HCT116 (cell line): ENCODE results near the gene PER2. TPM values are rescaled to one million over a fixed set of nuclear protein-coding genes. Genes with fewer than 3 reads are reported as not detected.

ENCODE experiments used
- ATAC-seq: fragments of 200-7000 bp; cut with Tn5 transposase; 2 replicates; pipeline ENCODE4 v1.9.1; 2020; ENCODE audit warnings: mild to moderate bottlenecking, moderate library complexity
- BruUV-seq: library from RNA; stranded (reverse); fragments of 400-500 nt; replicated peaks from 2 replicates; lab custom pipeline; 2021; lab: Mats Ljungman, UMichigan
- CTCF ChIA-PET: fragments of 300-600 bp; sonication (Branson Sonifier 250); formaldehyde crosslinking; loops from one replicate; lab custom pipeline; 2021; ENCODE audit warnings: antibody characterized with exemption; lab: Charles Lee
- POLR2A ChIA-PET: fragments of 300-600, 350-600 bp; sonication (Branson Sonifier 250); formaldehyde crosslinking; loops from one replicate; lab custom pipeline; 2021; ENCODE audit warnings: antibody characterized with exemption; lab: Charles Lee
- RAD21 ChIA-PET, 2 experiments: fragments of 300-600 bp; sonication (Branson Sonifier 250); formaldehyde crosslinking; loops; one replicate each; lab custom pipeline; 2023; ENCODE audit warnings: low total read pairs in 2 of 2; ENCODE audit not compliant: uncharacterized antibody in 2 of 2, unreplicated experiment in 2 of 2, low non-redundant PET in 1 of 2; lab: Charles Lee
- DNase-seq: peaks from one replicate; pipeline ENCODE4 v3.0.0-alpha.2; 2010; ENCODE audit warnings: low read depth, low spot score
- H2AFZ ChIP-seq: fragments of 200-600 bp; shearing (Covaris generic), sonication (generic); 2 replicates; pipeline ENCODE4 v1.6.1; 2017; ENCODE audit warnings: low read depth, mixed run types, mixed read lengths, antibody characterized with exemption, low read length; ENCODE audit not compliant: poor library complexity, severe bottlenecking
- H3K27ac ChIP-seq: 2 replicates; pipeline ENCODE4 v1.5.1; 2012; ENCODE audit warnings: low read depth, low read length
- H3K27me3 ChIP-seq: fragments of 200-600 bp; sonication (generic); 2 replicates; pipeline ENCODE4 v1.6.1; 2016; ENCODE audit warnings: mixed run types, low read length, mixed read lengths; ENCODE audit not compliant: insufficient read depth
- H3K36me3 ChIP-seq, 2 experiments: fragments of 200-500 bp in 1 of 2; fragments of 200-600 bp in 1 of 2; sonication (Bioruptor generic) in 1 of 2; sonication (generic) in 1 of 2; 2 replicates each; pipeline versions ENCODE4 v1.5.1 to v1.6.1; 2014 to 2016; ENCODE audit warnings: low read length in 2 of 2, inconsistent platforms in 1 of 2, mixed read lengths in 1 of 2, mixed run types in 1 of 2; ENCODE audit not compliant: insufficient read depth in 2 of 2, control insufficient read depth in 1 of 2
- H3K4me1 ChIP-seq, 2 experiments: fragments of 200-600 bp in 1 of 2; sonication (generic) in 1 of 2; 2 replicates each; pipeline versions ENCODE4 v1.5.1 to v1.6.1; 2012 to 2017; ENCODE audit warnings: low read length in 2 of 2, inconsistent platforms in 1 of 2, mild to moderate bottlenecking in 1 of 2, mixed read lengths in 1 of 2, mixed run types in 1 of 2, moderate library complexity in 1 of 2; ENCODE audit not compliant: insufficient read depth in 2 of 2, control insufficient read depth in 1 of 2
- H3K4me2 ChIP-seq: fragments of 200-600 bp; sonication (generic); 2 replicates; pipeline ENCODE4 v1.6.1; 2017; ENCODE audit warnings: mixed run types, low read length, mixed read lengths
- H3K4me3 ChIP-seq, 2 experiments: fragments of 200-600 bp in 1 of 2; sonication (generic) in 1 of 2; replicated peaks in 1 of 2; 2 replicates each; pipeline ENCODE4 v1.5.1; 2011 to 2016; ENCODE audit warnings: low read length in 2 of 2, control low read depth in 1 of 2, low read depth in 1 of 2, mild to moderate bottlenecking in 1 of 2, mixed read lengths in 1 of 2, mixed run types in 1 of 2
- H3K79me2 ChIP-seq: fragments of 200-600 bp; sonication (generic); 2 replicates; pipeline ENCODE4 v1.6.1; 2017; ENCODE audit warnings: mild to moderate bottlenecking, mixed run types, low read length, moderate library complexity, mixed read lengths; ENCODE audit not compliant: insufficient read depth
- H3K9ac ChIP-seq: fragments of 200-600 bp; sonication (generic); 2 replicates; pipeline ENCODE4 v1.6.1; 2016; ENCODE audit warnings: low read length, mixed read lengths
- H3K9me2 ChIP-seq: fragments of 200-600 bp; sonication (generic), shearing (Covaris generic); 2 replicates; pipeline ENCODE4 v1.6.1; 2017; ENCODE audit warnings: mixed run types, mild to moderate bottlenecking, moderate library complexity; ENCODE audit not compliant: insufficient read depth
- H3K9me3 ChIP-seq, 2 experiments: fragments of 200-500 bp in 1 of 2; fragments of 200-600 bp in 1 of 2; sonication (Bioruptor generic) in 1 of 2; sonication (generic) in 1 of 2; 2 replicates each; pipeline ENCODE4 v1.6.1; 2014 to 2017; ENCODE audit warnings: low read length in 2 of 2, mixed read lengths in 2 of 2, inconsistent platforms in 1 of 2, low read depth in 1 of 2, mild to moderate bottlenecking in 1 of 2, mixed run types in 1 of 2, moderate library complexity in 1 of 2; ENCODE audit not compliant: control insufficient read depth in 1 of 2, insufficient read depth in 1 of 2
- H4K20me1 ChIP-seq: fragments of 200-600 bp; sonication (generic), shearing (Covaris generic); 2 replicates; pipeline ENCODE4 v1.6.1; 2017; ENCODE audit warnings: mixed run types, mild to moderate bottlenecking, moderate library complexity; ENCODE audit not compliant: insufficient read depth
- ATF3 ChIP-seq: IDR thresholded peaks from 2 replicates; pipeline ENCODE4 v1.6.1; 2012
- CEBPB ChIP-seq: IDR thresholded peaks from 2 replicates; pipeline ENCODE4 v1.6.1; 2012; ENCODE audit warnings: low read depth
- CTCF ChIP-seq, 3 experiments: fragments of 200-600 bp in 1 of 3; sonication (generic) in 1 of 3; IDR thresholded peaks in 2 of 3; conservative IDR thresholded peaks in 1 of 3; 2 replicates each; pipeline ENCODE4 v1.5.1; 2012 to 2017; ENCODE audit warnings: low read depth in 2 of 3, low read length in 2 of 3, antibody characterized with exemption in 1 of 3, borderline replicate concordance in 1 of 3, control low read depth in 1 of 3, mild to moderate bottlenecking in 1 of 3, mixed read lengths in 1 of 3, mixed run types in 1 of 3, moderate library complexity in 1 of 3; ENCODE audit not compliant: insufficient read depth in 1 of 3
- ELF1 ChIP-seq: IDR thresholded peaks from 2 replicates; pipeline ENCODE4 v1.6.1; 2012; ENCODE audit warnings: low read depth, borderline replicate concordance
- EZH2phosphoT487 ChIP-seq: fragments of 200-600 bp; IDR thresholded peaks from 2 replicates; pipeline ENCODE4 v1.6.1; 2018; ENCODE audit warnings: antibody characterized with exemption, borderline replicate concordance
- FOSL1 ChIP-seq: IDR thresholded peaks from 2 replicates; pipeline ENCODE4 v1.6.1; 2012; ENCODE audit warnings: low read depth
- POLR2A ChIP-seq: IDR thresholded peaks from 2 replicates; pipeline ENCODE4 v1.7.0; 2011; ENCODE audit warnings: borderline replicate concordance; ENCODE audit not compliant: insufficient read depth, insufficient read length; ENCODE audit errors: extremely low read depth
- RAD21 ChIP-seq: IDR thresholded peaks from 2 replicates; pipeline ENCODE4 v1.6.1; 2012; ENCODE audit warnings: low read depth, mild to moderate bottlenecking
- SIN3A ChIP-seq: IDR thresholded peaks from 2 replicates; pipeline ENCODE4 v1.6.1; 2012; ENCODE audit warnings: low read depth
- SP1 ChIP-seq: IDR thresholded peaks from 2 replicates; pipeline ENCODE4 v1.6.1; 2012; ENCODE audit warnings: low read depth
- SRF ChIP-seq: IDR thresholded peaks from 2 replicates; pipeline ENCODE4 v1.6.1; 2012; ENCODE audit warnings: low read depth
- TCF7L2 ChIP-seq: IDR thresholded peaks from 2 replicates; pipeline ENCODE4 v1.7.0; 2011; ENCODE audit warnings: borderline replicate concordance, inconsistent platforms; ENCODE audit not compliant: insufficient read depth, insufficient read length; ENCODE audit errors: extremely low read depth
- ZBTB33 ChIP-seq: IDR thresholded peaks from 2 replicates; pipeline ENCODE4 v1.6.1; 2011; ENCODE audit warnings: mild to moderate bottlenecking, low read length, moderate library complexity; ENCODE audit not compliant: insufficient replicate concordance; ENCODE audit errors: extremely low read depth
- ZFX ChIP-seq: fragments of 450-650 bp; IDR thresholded peaks from 2 replicates; pipeline ENCODE4 v1.6.1; 2017
- ZNF274 ChIP-seq: fragments of 200-500 bp; sonication (Bioruptor generic); IDR thresholded peaks from 2 replicates; pipeline ENCODE4 v1.6.1; 2014; ENCODE audit warnings: mild to moderate bottlenecking, low read depth, low read length, inconsistent platforms
- intact Hi-C: fragments of 100-400 bp; cut with micrococcal nuclease; formaldehyde crosslinking; loops from 2 replicates; pipeline ENCODE4 v1.10.0; 2022
- total RNA-seq: library from RNA; stranded (reverse); gene quantifications from one replicate; pipeline ENCODE4 v1.2.1, GENCODE V29; 2021; ENCODE audit not compliant: unreplicated experiment

PER2 gene
- total RNA-seq, 1 experiment from 2014 or later = 18.7 TPM

GRCh38 chr2:238261718-238262375 lies 26.6 kb downstream of the PER2 start:
- ChIA-PET CTCF (no interaction called here), POLR2A (no interaction called here), RAD21 (no interaction called here)
- no peaks in the 10 kb centered on the region for H3K27me3 ChIP-seq
- DNase-seq (no peak), ATAC-seq (no peak)
- no peak overlapping the region for H2AFZ ChIP-seq
- H3K4me3 ChIP-seq = no peak overlapping the region
- no peaks in the 10 kb centered on the region for H3K9me3 ChIP-seq
- H3K79me2 ChIP-seq = no peaks in the 10 kb centered on the region
- H3K4me1 ChIP-seq = peaks cover 0 to 4% of the 10 kb centered on the region in 2 experiments; a peak in 2 of 4 replicates
- no peak overlapping the region for H3K9ac ChIP-seq
- H4K20me1 ChIP-seq = no peaks in the 10 kb centered on the region
- intact Hi-C loops = loop anchor here (5.0 kb wide), 1 partner anchor 340 kb away; no protein-coding TSS in a partner anchor
- peaks cover 4 to 8% of the 10 kb centered on the region in 2 experiments; a peak in 3 of 4 replicates for H3K36me3 ChIP-seq
- H3K4me2 ChIP-seq = no peak overlapping the region
- H3K27ac ChIP-seq = no peak overlapping the region
- BruUV-seq = no TSS peak
- H3K9me2 ChIP-seq = no peaks in the 10 kb centered on the region
- no peak for TF ChIP-seq CTCF (IDR thresholded peaks at IDR 0.05 in 2 of 3, conservative IDR thresholded peaks at IDR 0.05 in 1 of 3; ENCODE audit: borderline replicate concordance in 1 of 3, insufficient read depth in 1 of 3, low read depth in 2 of 3, low read length in 2 of 3)
- no peak for TF ChIP-seq EZH2phosphoT487
- TF ChIP-seq FOSL1 = no peak

- intact Hi-C loops = loop anchor here (5.0 kb wide), 1 partner anchor 339 kb away; no protein-coding TSS in a partner anchor
- no peak overlapping the region for H3K27ac ChIP-seq
- DNase-seq = no peak
- no TSS peak for BruUV-seq
- H3K9me2 ChIP-seq = no peaks in the 10 kb centered on the region
- no peak overlapping the region for H3K9ac ChIP-seq
- H3K4me2 ChIP-seq = no peak overlapping the region
- H3K9me3 ChIP-seq = no peaks in the 10 kb centered on the region
- POLR2A ChIA-PET = no interaction called here
- ATAC-seq = no peak
- H3K4me3 ChIP-seq = no peak overlapping the region
- RAD21 ChIA-PET = no interaction called here
- H2AFZ ChIP-seq = no peak overlapping the region
- peaks cover 0 to 4% of the 10 kb centered on the region in 2 experiments; a peak in 2 of 4 replicates for H3K4me1 ChIP-seq
- H3K27me3 ChIP-seq = no peaks in the 10 kb centered on the region
- H3K79me2 ChIP-seq = no peaks in the 10 kb centered on the region
- H4K20me1 ChIP-seq = no peaks in the 10 kb centered on the region; the same call in 1 of the 2 replicates
- CTCF ChIA-PET = no interaction called here
- peaks cover 4 to 8% of the 10 kb centered on the region in 2 experiments; a peak in 3 of 4 replicates for H3K36me3 ChIP-seq
- no peak for TF ChIP-seq POLR2A
- no peak for TF ChIP-seq SRF
- no peak for TF ChIP-seq FOSL1
- TF ChIP-seq SP1 = no peak
- no peak for TF ChIP-seq ZFX
- TF ChIP-seq ZNF274 = no peak
- TF ChIP-seq RAD21 = no peak
- no peak for TF ChIP-seq ZBTB33
- no peak for TF ChIP-seq ELF1
- no peak for TF ChIP-seq CEBPB
- no peak for TF ChIP-seq SIN3A
- no peak for TF ChIP-seq EZH2phosphoT487
- TF ChIP-seq ATF3 = no peak
- no peak for TF ChIP-seq TCF7L2
These were observed 27.5 kb downstream of the PER2 start for GRCh38 chr2:238260883-238261282.
